Keratinocyte (primary cell): Measurements from ENCODE around the gene KLHDC4. TPM values are rescaled to one million over a fixed set of nuclear protein-coding genes. Genes with fewer than 3 reads are reported as not detected.

Source experiments
- DNase-seq: peaks from one replicate; pipeline ENCODE4 v3.0.0-alpha.2; 2011; ENCODE audit warnings: low read depth, missing footprints, low spot score
- FAIRE-seq: peaks from 2 replicates; lab custom pipeline; 2011; peaks lifted over from hg19 to GRCh38; lab: Jason Lieb, UNC
- H2AFZ ChIP-seq: 2 replicates; pipeline ENCODE4 v1.6.0; 2012; ENCODE audit warnings: low read length, control low read depth, inconsistent platforms; ENCODE audit not compliant: control insufficient read depth
- H3K27ac ChIP-seq: 2 replicates; pipeline ENCODE4 v1.5.1; 2011; ENCODE audit warnings: low read length; ENCODE audit not compliant: control insufficient read depth, insufficient read depth
- H3K27me3 ChIP-seq: 3 replicates; pipeline ENCODE4 v1.6.0; 2011; ENCODE audit warnings: low read length; ENCODE audit not compliant: control insufficient read depth, insufficient read depth; ENCODE audit errors: extremely low read depth
- H3K36me3 ChIP-seq, 2 experiments: 2 replicates in 1 of 2; 3 replicates in 1 of 2; pipeline ENCODE4 v1.5.1; 2011; ENCODE audit warnings: low read length in 2 of 2, mild to moderate bottlenecking in 1 of 2; ENCODE audit not compliant: control insufficient read depth in 2 of 2, insufficient read depth in 2 of 2; ENCODE audit errors: extremely low read depth in 1 of 2
- H3K4me1 ChIP-seq: 3 replicates; pipeline ENCODE4 v1.5.1; 2011; ENCODE audit warnings: low read length; ENCODE audit not compliant: control insufficient read depth, insufficient read depth; ENCODE audit errors: extremely low read depth
- H3K4me2 ChIP-seq: 3 replicates; pipeline ENCODE4 v1.6.0; 2011; ENCODE audit warnings: low read depth, low read length; ENCODE audit not compliant: control insufficient read depth, insufficient read depth; ENCODE audit errors: extremely low read depth
- H3K4me3 ChIP-seq, 3 experiments: fragments of 200-600 bp in 1 of 3; sonication (generic) in 1 of 3; 2 replicates in 2 of 3; 3 replicates in 1 of 3; pipeline ENCODE4 v1.5.1; 2011 to 2016; ENCODE audit warnings: low read length in 3 of 3, mild to moderate bottlenecking in 3 of 3, control low read depth in 2 of 3, inconsistent platforms in 1 of 3, low read depth in 1 of 3, mixed read lengths in 1 of 3, mixed run types in 1 of 3, moderate library complexity in 1 of 3; ENCODE audit not compliant: control insufficient read depth in 2 of 3, insufficient read depth in 2 of 3; ENCODE audit errors: extremely low read depth in 1 of 3
- H3K79me2 ChIP-seq: 2 replicates; pipeline ENCODE4 v1.6.0; 2012; ENCODE audit warnings: low read length; ENCODE audit not compliant: control insufficient read depth, insufficient read depth
- H3K9ac ChIP-seq: 3 replicates; pipeline ENCODE4 v1.6.0; 2011; ENCODE audit warnings: low read length; ENCODE audit not compliant: control insufficient read depth, insufficient read depth; ENCODE audit errors: extremely low read depth
- H3K9me1 ChIP-seq: 3 replicates; pipeline ENCODE4 v1.6.0; 2011; ENCODE audit warnings: low read length; ENCODE audit not compliant: control insufficient read depth, insufficient read depth; ENCODE audit errors: extremely low read depth
- H3K9me3 ChIP-seq: 2 replicates; pipeline ENCODE4 v1.5.1; 2012; ENCODE audit warnings: low read depth, low read length; ENCODE audit not compliant: control insufficient read depth
- H4K20me1 ChIP-seq: 3 replicates; pipeline ENCODE4 v1.6.0; 2011; ENCODE audit warnings: low read length; ENCODE audit not compliant: control insufficient read depth, insufficient read depth; ENCODE audit errors: extremely low read depth
- CTCF ChIP-seq, 3 experiments: IDR thresholded peaks in 1 of 3; conservative IDR thresholded peaks in 1 of 3; optimal IDR thresholded peaks in 1 of 3; 2 replicates in 2 of 3; 3 replicates in 1 of 3; pipeline versions ENCODE3 to v1.5.1; 2011; ENCODE audit warnings: low read length in 3 of 3, mild to moderate bottlenecking in 3 of 3, moderate library complexity in 2 of 3, control low read depth in 1 of 3, inconsistent platforms in 1 of 3; ENCODE audit not compliant: insufficient read depth in 2 of 3; ENCODE audit errors: extremely low read depth in 1 of 3
- EZH2 ChIP-seq: IDR thresholded peaks from one replicate; pipeline ENCODE4 v1.6.1; 2012; ENCODE audit warnings: inconsistent platforms, mild to moderate bottlenecking, low read length, moderate library complexity
- dilution Hi-C: fragments of 300-500 bp; cut with MboI; formaldehyde crosslinking; loops from one replicate; pipeline ENCODE4 v1.7.0; 2020; ENCODE audit warnings: low sequenced_read_pairs; ENCODE audit not compliant: extremely low pct_ligation_motif_present
- polyA plus RNA-seq, 5 experiments: library from polyadenylated mRNA; depleted of rRNA in 3 of 5; stranded (reverse) in 3 of 5; stranded (forward) in 1 of 5; unstranded in 1 of 5; fragments of >200 nt; gene quantifications; 1 replicate in 1 of 5; 2 replicates in 3 of 5; 3 replicates in 1 of 5; pipeline versions ENCODE4 v1.2.1 to v1.2.3, GENCODE V29; 2011 to 2012; ENCODE audit warnings: missing spikeins in 2 of 5, low read depth in 1 of 5, low replicate concordance in 1 of 5

KLHDC4 gene
- polyA plus RNA-seq, 1 donor (not counting 4 experiments of a cell fraction or from before 2014, with no cell fraction given) = 13.4 TPM

- dilution Hi-C loops = no loop called here
- H3K9me1 ChIP-seq = no peaks in the 10 kb centered on the region
- no peak overlapping the region for H3K9ac ChIP-seq
- no peak overlapping the region for H3K4me3 ChIP-seq
- no peaks in the 10 kb centered on the region for H4K20me1 ChIP-seq
- TF ChIP-seq CTCF (optimal IDR thresholded peaks at IDR 0.05 in 1 of 3, IDR thresholded peaks at IDR 0.05 in 1 of 3, conservative IDR thresholded peaks at IDR 0.05 in 1 of 3; ENCODE audit: extremely low read depth in 1 of 3, insufficient read depth in 2 of 3, low read length in 3 of 3) = no peak
- TF ChIP-seq EZH2 = no peak
- no peak overlapping the region for H3K27ac ChIP-seq
- no peaks in the 10 kb centered on the region for H3K79me2 ChIP-seq
- no peaks in the 10 kb centered on the region for H3K9me3 ChIP-seq
- no peaks in the 10 kb centered on the region for H3K4me1 ChIP-seq
- FAIRE-seq (no peak), DNase-seq (no peak)
- H2AFZ ChIP-seq = no peak overlapping the region
- no peak overlapping the region for H3K4me2 ChIP-seq
- peaks cover 7 to 14% of the 10 kb centered on the region in 2 experiments for H3K36me3 ChIP-seq
- H3K27me3 ChIP-seq = no peaks in the 10 kb centered on the region
Observed at GRCh38 chr16:87713451-87714229, 52.1 kb downstream of the KLHDC4 start.

- H3K4me3 ChIP-seq = no peak overlapping the region
- H3K79me2 ChIP-seq = no peaks in the 10 kb centered on the region
- H3K9me3 ChIP-seq = no peaks in the 10 kb centered on the region
- DNase-seq (no peak), FAIRE-seq (no peak)
- peaks cover 7 to 14% of the 10 kb centered on the region in 2 experiments for H3K36me3 ChIP-seq
- no peak for TF ChIP-seq EZH2
- no peak for TF ChIP-seq CTCF (optimal IDR thresholded peaks at IDR 0.05 in 1 of 3, IDR thresholded peaks at IDR 0.05 in 1 of 3, conservative IDR thresholded peaks at IDR 0.05 in 1 of 3; ENCODE audit: extremely low read depth in 1 of 3, insufficient read depth in 2 of 3, low read length in 3 of 3)
- H3K27ac ChIP-seq = no peak overlapping the region
- H3K9me1 ChIP-seq = no peaks in the 10 kb centered on the region
- no peak overlapping the region for H3K9ac ChIP-seq
- no peaks in the 10 kb centered on the region for H4K20me1 ChIP-seq
- no peaks in the 10 kb centered on the region for H3K4me1 ChIP-seq
- no peak overlapping the region for H2AFZ ChIP-seq
- H3K4me2 ChIP-seq = no peak overlapping the region
- dilution Hi-C loops = no loop called here
- H3K27me3 ChIP-seq = no peaks in the 10 kb centered on the region
Observed at GRCh38 chr16:87712184-87712762, 53.5 kb downstream of the KLHDC4 start.
